ENCODE measurements around the gene FUCA1.

Gene FUCA1

GRCh38 chr1:23795676-23796465 lies 72.2 kb downstream of the FUCA1 start:
- TF ChIP-seq ZFX (IDR thresholded peaks at IDR 0.05), result no peak
- TF ChIP-seq, protein P1, sequence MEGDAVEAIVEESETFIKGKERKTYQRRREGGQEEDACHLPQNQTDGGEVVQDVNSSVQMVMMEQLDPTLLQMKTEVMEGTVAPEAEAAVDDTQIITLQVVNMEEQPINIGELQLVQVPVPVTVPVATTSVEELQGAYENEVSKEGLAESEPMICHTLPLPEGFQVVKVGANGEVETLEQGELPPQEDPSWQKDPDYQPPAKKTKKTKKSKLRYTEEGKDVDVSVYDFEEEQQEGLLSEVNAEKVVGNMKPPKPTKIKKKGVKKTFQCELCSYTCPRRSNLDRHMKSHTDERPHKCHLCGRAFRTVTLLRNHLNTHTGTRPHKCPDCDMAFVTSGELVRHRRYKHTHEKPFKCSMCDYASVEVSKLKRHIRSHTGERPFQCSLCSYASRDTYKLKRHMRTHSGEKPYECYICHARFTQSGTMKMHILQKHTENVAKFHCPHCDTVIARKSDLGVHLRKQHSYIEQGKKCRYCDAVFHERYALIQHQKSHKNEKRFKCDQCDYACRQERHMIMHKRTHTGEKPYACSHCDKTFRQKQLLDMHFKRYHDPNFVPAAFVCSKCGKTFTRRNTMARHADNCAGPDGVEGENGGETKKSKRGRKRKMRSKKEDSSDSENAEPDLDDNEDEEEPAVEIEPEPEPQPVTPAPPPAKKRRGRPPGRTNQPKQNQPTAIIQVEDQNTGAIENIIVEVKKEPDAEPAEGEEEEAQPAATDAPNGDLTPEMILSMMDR (conservative IDR thresholded peaks at IDR 0.05), result no peak
- H3K27ac ChIP-seq, result no peak overlapping the region
